Measurements from ENCODE around the gene LRMDA.

LRMDA gene

DNA sequence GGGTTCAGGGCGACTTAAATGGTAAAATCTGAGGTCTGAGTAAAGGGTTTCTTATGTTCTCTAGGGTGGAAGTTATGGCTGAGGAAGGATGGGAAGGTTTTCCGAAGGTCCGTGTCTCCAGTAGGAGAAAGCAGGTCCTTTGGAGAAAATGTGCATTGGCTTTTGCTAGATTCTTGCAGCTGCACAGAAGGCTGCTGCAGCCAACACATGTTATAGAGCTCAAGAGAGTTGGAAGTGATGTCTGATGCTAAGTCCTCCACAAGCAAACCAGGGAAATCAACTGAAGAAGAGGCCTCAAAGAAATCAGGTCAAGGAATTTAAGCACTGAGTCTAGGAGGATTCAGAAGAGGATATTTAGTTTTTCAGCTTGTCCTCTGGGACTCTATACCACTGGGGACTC lies 404.6 kb downstream of the LRMDA start:
- DNase-seq (ENCODE audit: low read depth): no peak

GRCh38 chr10:75838486-75838885 lies 407.1 kb downstream of the LRMDA start:
- DNase-seq (ENCODE audit: low read depth): no peak

DNA sequence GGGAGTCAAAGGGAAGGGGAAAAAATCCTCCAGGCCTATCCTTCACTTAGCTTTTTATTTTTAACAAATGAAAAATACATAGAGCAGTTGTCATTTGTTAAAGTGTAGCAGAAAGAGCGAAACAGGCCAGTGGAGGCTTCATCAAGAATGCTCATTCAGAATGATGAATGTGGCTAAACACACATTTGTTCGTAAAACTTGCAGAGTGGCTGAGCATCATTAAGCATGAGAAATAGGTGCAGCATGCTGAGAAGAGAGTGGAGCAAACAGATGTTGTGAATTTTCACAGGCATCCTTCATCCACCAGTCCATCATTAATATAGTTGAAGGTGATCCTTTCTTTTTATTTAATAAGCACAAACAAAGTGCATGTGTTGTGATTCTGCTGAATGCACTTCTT lies 407.6 kb downstream of the LRMDA start:
- no peak for DNase-seq (ENCODE audit: low read depth)

GRCh38 chr10:75841266-75841665 lies 409.8 kb downstream of the LRMDA start:
- no peak for DNase-seq (ENCODE audit: low read depth)

- DNase-seq (ENCODE audit: low read depth): no peak
Observed at GRCh38 chr10:75845176-75845947, 413.9 kb downstream of the LRMDA start.

- DNase-seq (ENCODE audit: low read depth): no peak
Observed at GRCh38 chr10:75847477-75847876, 416.1 kb downstream of the LRMDA start.

- DNase-seq (ENCODE audit: low read depth): no peak
Observed at GRCh38 chr10:75851580-75852345, 420.3 kb downstream of the LRMDA start.

DNA sequence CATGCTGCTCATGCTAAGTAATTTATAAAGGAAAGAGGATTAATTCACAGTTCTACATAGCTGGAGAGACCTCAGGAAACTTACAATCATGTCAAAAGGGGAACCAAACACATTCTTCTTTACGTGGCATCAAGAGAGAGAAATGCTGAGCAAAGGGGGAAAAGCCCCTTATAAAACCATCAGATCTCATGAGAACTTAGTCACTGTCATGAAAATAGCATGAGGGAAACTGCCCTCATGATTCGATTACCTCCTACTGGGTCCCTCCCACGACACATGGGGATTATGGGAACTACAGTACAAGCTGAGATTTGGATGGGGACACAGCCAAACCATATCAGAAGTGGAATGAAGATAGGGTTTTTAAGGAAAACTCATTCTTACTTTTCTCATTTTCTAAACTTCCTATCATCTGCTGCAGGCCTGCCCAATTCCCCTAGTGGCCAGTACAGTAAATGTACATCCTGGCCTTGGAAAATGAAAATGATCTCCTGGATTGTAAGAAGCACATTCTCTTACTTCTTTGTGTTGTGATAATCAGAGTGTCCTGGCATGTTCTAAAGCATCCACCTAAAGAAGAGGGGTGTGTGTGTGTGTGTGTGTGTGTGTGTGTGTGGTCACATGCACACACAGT lies 421.5 kb downstream of the LRMDA start:
- DNase-seq (ENCODE audit: low read depth): no peak

- no peak for DNase-seq (ENCODE audit: low read depth)
Observed at GRCh38 chr10:75857269-75857846, 425.9 kb downstream of the LRMDA start.

DNA sequence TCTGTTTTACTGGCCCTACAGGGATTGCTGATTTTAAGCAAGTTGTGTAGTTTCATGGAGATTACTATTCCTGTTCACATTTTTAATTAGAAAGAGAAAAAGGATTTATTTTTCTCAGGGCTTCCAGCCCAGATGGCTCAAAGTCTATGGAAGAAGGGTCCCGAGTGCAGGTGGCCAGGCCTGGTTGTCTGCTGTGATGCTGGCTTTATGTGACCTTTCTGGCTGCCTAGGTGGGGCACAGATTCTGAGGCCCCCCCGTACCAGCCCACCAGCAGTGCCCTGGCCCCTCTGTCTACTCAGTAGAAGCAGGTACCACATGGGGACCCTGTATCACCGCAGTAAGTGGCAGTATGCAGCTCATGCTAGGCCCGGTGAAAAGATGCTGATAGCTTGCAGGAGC lies 426.5 kb downstream of the LRMDA start:
- no peak for DNase-seq (ENCODE audit: low read depth)

DNA sequence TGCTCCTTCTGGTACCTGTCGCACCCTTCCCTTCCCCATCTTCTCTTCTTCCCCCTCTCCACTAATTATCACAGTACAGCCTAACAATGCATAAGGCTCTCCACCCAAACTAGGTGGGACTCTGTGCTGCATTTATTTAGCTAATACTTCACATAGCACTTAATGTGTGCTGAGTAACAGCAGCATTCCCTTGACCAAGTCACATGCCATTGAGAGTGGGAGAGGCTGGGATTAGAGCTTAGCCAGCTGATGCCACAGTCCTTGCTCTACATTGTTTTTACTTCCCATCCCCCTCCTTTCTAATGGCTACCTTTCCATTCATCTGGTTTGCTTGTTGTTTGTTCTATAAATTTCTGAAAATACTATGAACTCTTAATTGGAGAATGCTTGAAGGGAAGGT lies 426.9 kb downstream of the LRMDA start:
- DNase-seq (ENCODE audit: low read depth): no peak

GRCh38 chr10:75859141-75859540 lies 427.7 kb downstream of the LRMDA start:
- DNase-seq (ENCODE audit: low read depth): no peak

DNA sequence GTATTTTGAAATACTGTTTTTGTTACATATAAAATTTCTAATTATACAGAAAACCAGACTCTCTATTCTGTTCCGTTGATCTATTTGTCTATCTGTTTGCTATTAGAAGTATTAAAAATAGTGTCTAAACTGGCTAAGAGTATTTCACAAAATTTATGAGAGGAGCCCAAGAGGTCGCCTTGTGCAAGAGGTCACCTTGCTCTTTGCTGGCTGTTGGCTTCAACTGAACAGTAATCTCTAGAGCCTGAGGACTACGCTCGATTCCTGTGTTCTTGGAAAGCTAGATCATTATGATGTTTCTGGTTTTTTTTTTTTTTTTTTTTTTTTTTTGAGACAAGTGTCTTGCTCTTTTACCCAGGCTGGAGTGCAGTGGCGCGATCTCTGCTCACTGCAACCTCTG lies 428.6 kb downstream of the LRMDA start:
- no peak for DNase-seq (ENCODE audit: low read depth)

- DNase-seq (ENCODE audit: low read depth): no peak
Observed at GRCh38 chr10:75861582-75861981, 430.2 kb downstream of the LRMDA start.

DNA sequence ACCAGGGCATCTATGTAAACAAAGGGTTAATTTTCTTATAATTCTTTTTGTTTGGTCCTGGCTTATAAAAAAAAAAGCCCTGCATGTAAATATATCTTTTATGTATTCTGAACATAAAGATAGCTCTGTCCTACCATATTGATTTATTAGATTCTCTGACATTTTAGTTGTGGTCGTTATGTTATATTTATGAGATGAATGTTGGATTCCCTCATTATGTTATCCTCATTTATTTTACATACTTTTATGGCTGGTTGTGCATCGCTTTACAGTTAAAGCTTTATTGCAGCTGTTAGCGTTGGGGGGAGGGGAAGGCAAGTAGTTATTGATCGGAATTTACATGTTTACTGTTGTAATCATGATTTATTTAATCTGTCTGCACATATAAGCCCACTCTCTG lies 431.5 kb downstream of the LRMDA start:
- no peak for DNase-seq (ENCODE audit: low read depth)

DNA sequence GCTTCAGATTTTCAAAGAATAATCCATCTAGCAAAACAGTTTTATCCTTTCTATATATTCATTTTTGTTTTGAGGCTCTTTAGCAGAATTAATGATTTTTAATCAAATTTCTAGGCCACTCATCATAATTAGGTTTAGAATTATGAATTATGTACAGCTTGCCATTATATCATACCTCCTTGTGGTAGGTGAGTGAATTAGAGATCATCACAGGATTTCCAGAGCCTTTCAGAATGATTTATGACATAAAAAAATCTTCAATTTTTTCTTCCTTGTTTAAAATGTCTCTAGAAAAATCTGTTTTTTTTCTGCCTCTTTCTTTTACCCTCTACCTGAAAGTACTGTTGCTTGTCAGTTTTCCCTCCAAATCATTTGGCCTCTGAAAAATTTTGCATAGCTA lies 433.3 kb downstream of the LRMDA start:
- no peak for DNase-seq (ENCODE audit: low read depth)

DNA sequence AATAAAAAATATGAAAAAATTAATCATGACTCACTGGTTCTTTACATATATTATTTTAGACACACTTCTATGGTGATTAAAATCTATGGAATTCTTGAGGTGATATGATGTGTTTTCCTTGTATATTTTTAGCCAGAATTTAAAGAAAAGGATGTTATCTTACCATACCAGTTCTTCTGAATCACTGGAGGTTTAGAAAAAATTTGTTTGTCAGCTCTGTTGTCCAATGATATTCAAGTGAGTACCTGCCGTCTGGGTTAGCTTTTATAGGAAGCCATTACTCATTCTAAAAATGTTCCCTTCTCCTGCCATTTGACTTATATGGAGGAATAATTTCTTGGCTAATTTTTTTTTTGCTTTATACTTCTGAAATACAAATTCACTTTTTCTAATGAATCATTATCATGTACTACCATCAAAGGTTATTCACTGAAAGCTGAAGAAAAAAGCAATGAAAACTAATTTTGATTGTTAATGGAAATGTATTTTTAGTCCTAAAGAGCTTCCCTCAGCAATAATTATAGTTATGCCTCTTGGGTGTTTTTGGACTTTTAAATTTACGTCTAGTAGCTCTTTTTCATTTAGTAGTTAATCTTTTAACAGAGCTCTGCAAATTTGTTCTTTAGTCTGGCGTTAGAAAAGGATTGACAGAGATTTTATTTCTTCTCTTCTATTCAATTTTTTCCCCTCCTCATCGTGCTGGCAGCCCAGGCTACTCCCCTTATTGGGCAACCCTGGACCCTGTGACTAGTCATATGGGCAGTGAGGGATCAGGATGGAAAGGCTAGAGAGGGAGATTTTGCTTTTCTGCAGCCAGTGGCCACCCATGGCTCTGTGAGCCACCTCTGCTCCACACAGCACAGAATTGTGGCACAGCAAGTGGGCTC lies 434.2 kb downstream of the LRMDA start:
- DNase-seq (ENCODE audit: low read depth): no peak

- no peak for DNase-seq (ENCODE audit: low read depth)
Observed at GRCh38 chr10:75866300-75866625, 434.8 kb downstream of the LRMDA start.

GRCh38 chr10:75866731-75867130 lies 435.3 kb downstream of the LRMDA start:
- no peak for DNase-seq (ENCODE audit: low read depth)

DNA sequence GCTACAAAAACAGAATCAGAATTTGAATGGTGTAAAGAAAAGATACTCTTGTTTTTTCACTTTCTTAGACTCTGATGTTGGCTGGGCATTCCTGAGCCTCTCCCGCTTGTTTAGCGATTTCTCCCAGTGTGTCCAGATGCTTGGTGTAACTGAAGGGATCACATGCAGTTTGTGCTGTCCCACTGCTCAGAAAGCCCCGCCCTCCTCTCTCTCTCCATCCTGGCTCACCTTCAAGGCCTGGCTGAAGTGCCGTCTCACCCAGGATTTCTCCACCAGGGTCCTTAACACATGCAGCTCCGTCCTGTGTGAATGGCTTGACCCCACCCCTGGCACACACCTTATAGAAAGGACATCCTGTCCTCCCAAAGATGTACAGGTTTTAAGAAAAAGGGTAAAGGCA lies 437.1 kb downstream of the LRMDA start:
- no peak for DNase-seq (ENCODE audit: low read depth)

DNA sequence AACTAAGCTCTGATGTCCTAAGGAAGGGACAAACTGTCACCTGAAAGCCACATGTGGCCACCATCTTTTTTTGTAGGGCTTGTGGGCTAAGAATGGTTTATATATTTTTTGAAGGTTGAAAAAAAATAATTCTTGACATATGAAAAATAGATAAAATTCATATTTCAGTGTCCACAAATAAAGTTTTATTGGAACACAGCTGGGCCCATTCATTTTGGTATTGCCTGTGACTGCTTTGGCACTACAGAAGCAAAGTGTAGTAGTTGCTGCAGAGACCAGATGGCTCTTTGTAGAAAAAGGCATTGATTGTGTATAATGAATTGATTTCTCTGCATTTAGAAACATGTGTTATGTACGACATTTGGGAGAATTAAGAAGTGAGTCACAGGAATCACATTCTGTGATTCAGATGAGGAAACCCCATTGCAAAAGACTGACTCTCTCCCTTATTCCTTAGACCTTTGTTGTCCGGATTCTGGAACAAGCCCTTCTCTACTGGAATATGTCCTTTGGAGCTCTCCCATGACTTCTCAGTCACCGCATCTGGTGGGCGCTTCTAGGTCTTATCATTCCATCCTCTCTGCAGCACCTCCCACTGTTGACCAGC lies 438.7 kb downstream of the LRMDA start:
- no peak for DNase-seq (ENCODE audit: low read depth)

DNA sequence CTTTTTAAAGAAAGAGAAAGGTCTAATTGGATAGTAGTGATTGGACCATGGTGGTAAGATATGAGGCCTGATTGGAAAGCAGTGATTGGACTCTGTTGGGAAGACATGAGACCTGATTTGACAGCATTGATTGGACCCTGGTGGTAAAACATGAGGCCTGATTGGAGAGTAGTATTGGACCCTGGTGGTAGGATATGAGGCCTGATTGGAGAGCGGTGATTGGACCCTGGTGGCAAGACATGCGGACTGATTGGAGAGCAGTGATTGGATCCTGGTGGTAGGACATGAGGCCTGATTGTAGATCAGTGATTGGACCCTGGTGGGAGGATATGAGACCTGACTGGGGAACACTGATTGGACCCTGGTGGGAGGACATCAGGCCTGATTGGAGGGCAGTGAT lies 444.3 kb downstream of the LRMDA start:
- no peak for DNase-seq (ENCODE audit: low read depth)
